HG03520 (cell line): ENCODE results near the gene SH3PXD2A.

Experiments used
- ATAC-seq: cut with Tn5 transposase; IDR thresholded peaks from one replicate; pipeline ENCODE4 v1.9.1; 2021; ENCODE audit warnings: mild to moderate bottlenecking, moderate library complexity; ENCODE audit not compliant: unreplicated experiment

SH3PXD2A gene

GRCh38 chr10:103593022-103593570 lies 262.3 kb downstream of the SH3PXD2A start:
- no peak for ATAC-seq

GRCh38 chr10:103592186-103593021 lies 263.0 kb downstream of the SH3PXD2A start:
- ATAC-seq: peak; percentile 76

- no peak for ATAC-seq
These were observed 264.6 kb downstream of the SH3PXD2A start for GRCh38 chr10:103590744-103591291.

GRCh38 chr10:103590060-103590459 lies 265.3 kb downstream of the SH3PXD2A start:
- ATAC-seq: no peak

- no peak for ATAC-seq
These were observed 266.2 kb downstream of the SH3PXD2A start for GRCh38 chr10:103589074-103589630.

DNA sequence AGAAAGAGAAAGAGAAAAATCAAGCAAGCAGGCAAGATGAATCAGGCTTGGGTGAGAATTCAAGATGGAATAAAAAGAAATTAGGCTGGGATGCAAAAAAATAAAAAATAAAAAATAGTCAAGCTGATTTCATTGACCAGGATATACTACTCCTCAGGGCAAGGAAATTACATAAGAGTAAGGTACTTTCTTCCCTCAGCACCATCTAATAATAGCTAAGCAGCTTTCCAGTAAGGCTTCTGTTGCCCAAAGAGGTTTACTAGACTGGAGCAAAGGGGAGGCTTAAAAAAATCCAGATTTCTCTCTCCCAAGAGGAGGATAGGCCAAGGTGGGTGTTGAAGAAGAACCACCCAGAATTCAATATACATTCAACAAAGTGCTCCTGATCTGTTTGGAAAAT lies 268.3 kb downstream of the SH3PXD2A start:
- no peak for ATAC-seq

GRCh38 chr10:103585011-103585405 lies 270.4 kb downstream of the SH3PXD2A start:
- ATAC-seq: no peak

DNA sequence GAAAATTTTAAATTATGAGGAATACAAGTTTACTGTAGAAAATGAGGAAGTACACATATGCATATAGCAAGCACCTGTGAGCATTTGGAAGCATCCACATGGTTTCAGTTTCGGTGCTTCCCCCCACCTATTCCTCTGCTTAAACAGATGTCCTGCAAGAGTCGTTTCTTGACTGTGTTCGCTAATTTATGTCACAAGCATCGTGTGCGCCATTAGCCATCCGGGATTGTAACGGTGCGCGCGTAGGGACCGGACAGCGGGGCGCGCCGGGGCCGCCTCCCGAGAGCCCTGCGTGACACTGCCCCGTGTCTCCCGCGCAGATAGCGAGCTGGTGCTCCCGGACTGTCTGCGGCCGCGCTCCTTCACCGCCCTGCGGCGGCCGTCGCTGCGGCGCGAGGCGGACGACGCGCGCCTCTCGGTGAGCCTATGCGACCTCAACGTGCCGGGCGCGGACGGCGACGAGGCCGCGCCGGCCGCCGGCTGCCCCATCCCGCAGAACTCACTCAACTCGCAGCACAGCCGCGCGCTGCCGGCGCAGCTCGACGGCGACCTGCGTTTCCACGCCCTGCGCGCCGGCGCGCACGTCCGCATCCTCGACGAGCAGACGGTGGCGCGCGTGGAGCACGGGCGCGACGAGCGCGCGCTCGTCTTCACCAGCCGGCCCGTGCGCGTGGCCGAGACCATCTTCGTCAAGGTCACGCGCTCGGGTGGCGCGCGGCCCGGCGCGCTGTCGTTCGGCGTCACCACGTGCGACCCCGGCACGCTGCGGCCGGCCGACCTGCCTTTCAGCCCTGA lies 271.0 kb downstream of the SH3PXD2A start:
- ATAC-seq: no peak

- no peak for ATAC-seq
These were observed 271.5 kb downstream of the SH3PXD2A start for GRCh38 chr10:103583871-103584215.

GRCh38 chr10:103582331-103583123 lies 272.8 kb downstream of the SH3PXD2A start:
- ATAC-seq: no peak

GRCh38 chr10:103581499-103581898 lies 273.9 kb downstream of the SH3PXD2A start:
- ATAC-seq: no peak

GRCh38 chr10:103580430-103580829 lies 274.9 kb downstream of the SH3PXD2A start:
- no peak for ATAC-seq

GRCh38 chr10:103580011-103580410 lies 275.4 kb downstream of the SH3PXD2A start:
- ATAC-seq: no peak

DNA sequence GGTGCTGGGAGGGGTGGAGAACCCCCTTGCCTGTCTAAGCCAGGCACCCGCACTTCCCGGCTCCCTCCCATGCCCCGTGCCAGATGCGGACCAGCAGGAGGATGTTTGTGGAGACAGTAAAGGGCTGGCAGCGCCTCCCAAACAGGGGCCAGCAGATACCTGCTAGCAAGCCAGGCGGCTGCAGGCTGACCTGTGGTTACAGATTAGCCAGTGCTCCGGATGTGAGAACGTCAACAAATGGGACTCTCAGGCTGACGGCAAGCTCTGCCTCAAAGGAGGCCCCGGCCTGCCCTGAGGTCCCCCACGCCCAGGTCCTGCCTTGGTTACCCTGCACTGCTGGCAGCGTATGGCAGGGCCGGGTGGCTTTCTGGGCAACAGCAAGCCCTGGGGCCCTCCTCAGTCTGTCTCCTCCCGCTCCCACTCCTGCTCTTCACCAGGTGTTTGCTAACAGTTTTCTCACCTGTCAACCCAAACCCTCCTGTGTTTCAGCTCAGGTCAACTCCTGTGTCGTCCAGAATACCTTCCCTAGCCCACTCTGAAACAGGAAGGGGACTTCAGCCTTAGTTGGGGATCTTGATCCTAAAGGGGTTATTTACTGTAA lies 276.5 kb downstream of the SH3PXD2A start:
- no peak for ATAC-seq

DNA sequence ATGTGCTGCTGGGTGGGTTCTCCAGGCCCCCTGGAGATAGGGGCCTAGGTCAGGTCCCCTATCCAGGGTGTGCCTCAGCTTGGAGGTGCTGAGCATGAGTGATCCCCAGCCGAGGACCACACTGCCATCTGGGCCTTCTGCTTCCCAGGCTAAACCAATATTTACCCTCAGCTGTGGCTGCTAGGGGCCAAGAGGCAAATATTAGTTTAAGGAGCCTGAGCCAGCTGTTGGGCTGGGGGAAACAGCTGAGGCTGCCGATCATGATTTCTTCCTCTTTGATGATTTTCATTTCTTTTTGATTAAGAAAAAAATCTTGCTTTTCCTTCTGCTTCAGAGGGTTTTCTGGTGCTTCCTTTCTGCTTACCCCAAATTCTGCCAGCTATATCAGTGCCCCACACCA lies 278.5 kb downstream of the SH3PXD2A start:
- ATAC-seq: no peak

DNA sequence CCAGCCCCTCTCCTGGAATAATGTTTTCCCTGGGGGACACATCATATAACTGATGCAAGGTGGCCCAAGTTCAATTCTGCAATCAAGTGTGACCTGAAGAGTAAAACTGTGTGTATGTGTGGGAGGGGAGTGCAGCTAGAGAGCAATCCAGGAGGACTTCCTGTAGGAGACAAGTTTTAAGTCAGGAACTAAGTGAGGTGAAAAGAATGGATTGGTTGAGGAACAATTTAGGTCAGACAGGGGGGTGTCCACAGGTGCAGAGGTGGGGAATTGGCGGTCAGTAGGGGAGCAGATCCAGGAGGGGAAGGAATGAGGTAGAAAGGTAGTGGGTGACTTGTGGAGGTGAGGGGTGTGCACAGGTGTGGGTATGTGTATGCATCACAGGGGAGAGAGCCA lies 279.3 kb downstream of the SH3PXD2A start:
- no peak for ATAC-seq

- no peak for ATAC-seq
These were observed 279.8 kb downstream of the SH3PXD2A start for GRCh38 chr10:103575416-103576075.

- ATAC-seq: no peak
These were observed 281.0 kb downstream of the SH3PXD2A start for GRCh38 chr10:103574097-103575061.

- ATAC-seq: no peak
These were observed 282.2 kb downstream of the SH3PXD2A start for GRCh38 chr10:103573205-103573487.
